Gastrocnemius medialis (tissue), 4 donors: ENCODE measurements around the gene AGPAT3.

Source experiments
- CTCF ChIP-seq, 5 experiments: fragments of 450-650 bp in 3 of 5; fragments of 200-600 bp in 2 of 5; sonication (generic) in 2 of 5; IDR thresholded peaks in 4 of 5; conservative IDR thresholded peaks in 1 of 5; 1 replicate in 4 of 5; 2 replicates in 1 of 5; pipeline ENCODE4 v1.5.1; 2016 to 2019; ENCODE audit warnings: antibody characterized with exemption in 5 of 5, mild to moderate bottlenecking in 3 of 5, moderate library complexity in 3 of 5
- POLR2A ChIP-seq, 2 donors: fragments of 450-650 bp; IDR thresholded peaks; one replicate each; pipeline ENCODE4 v1.6.1; 2017; ENCODE audit warnings: antibody characterized with exemption in 2 of 2, mild to moderate bottlenecking in 2 of 2, moderate library complexity in 2 of 2

- no peak for TF ChIP-seq CTCF (IDR thresholded peaks at IDR 0.05 in 4 of 5, conservative IDR thresholded peaks at IDR 0.05 in 1 of 5)
- TF ChIP-seq POLR2A (IDR thresholded peaks at IDR 0.05), result no peak
Measured at GRCh38 chr21:43933199-43933598, 68.2 kb downstream of the AGPAT3 start.
